UCSD-AML1 (cell line): Measurements from ENCODE around the gene VSTM2L.
"Not testable (repeated sequence)": the region's sequence is repeated elsewhere in the genome, so short reads cannot be mapped to it uniquely, and the experiment has no call there.

Source experiments
- DNase-seq: peaks from one replicate; lab custom pipeline; 2025; ENCODE audit not compliant: unreplicated experiment; lab: John Stamatoyannopoulos, UW

VSTM2L gene

GRCh38 chr20:37961066-37961465, 58.1 kb downstream of the VSTM2L start:
- no peak for DNase-seq

GRCh38 chr20:37963483-37963882, 60.6 kb downstream of the VSTM2L start:
- DNase-seq, result not testable (repeated sequence)

- DNase-seq, result no peak
Measured at GRCh38 chr20:37968841-37969401, 66.0 kb downstream of the VSTM2L start.

- DNase-seq, result no peak
Measured at GRCh38 chr20:37969949-37970855, 67.3 kb downstream of the VSTM2L start.

GRCh38 chr20:37970856-37971245, 67.9 kb downstream of the VSTM2L start:
- no peak for DNase-seq

- DNase-seq, result no peak
Measured at GRCh38 chr20:37971561-37972127, 68.7 kb downstream of the VSTM2L start.

- DNase-seq, result no peak
Measured at GRCh38 chr20:37972256-37973058, 69.5 kb downstream of the VSTM2L start.

GRCh38 chr20:37973059-37973910, 70.4 kb downstream of the VSTM2L start:
- no peak for DNase-seq

GRCh38 chr20:37976887-37977286, 74.0 kb downstream of the VSTM2L start:
- no peak for DNase-seq

GRCh38 chr20:37977338-37977737, 74.4 kb downstream of the VSTM2L start:
- DNase-seq, result no peak

GRCh38 chr20:37977786-37978185, 74.9 kb downstream of the VSTM2L start:
- no peak for DNase-seq

GRCh38 chr20:37979021-37979985, 76.4 kb downstream of the VSTM2L start:
- no peak for DNase-seq

GRCh38 chr20:37980383-37980782, 77.5 kb downstream of the VSTM2L start:
- DNase-seq, result no peak

GRCh38 chr20:37980876-37981275, 77.9 kb downstream of the VSTM2L start:
- DNase-seq, result no peak

- no peak for DNase-seq
Measured at GRCh38 chr20:37981568-37981967, 78.6 kb downstream of the VSTM2L start.

GRCh38 chr20:37983286-37983685, 80.4 kb downstream of the VSTM2L start:
- no peak for DNase-seq

GRCh38 chr20:37984018-37984785, 81.3 kb downstream of the VSTM2L start:
- DNase-seq, result no peak

- no peak for DNase-seq
Measured at GRCh38 chr20:37986044-37986858, 83.3 kb downstream of the VSTM2L start.
